Hematopoietic multipotent progenitor cell treated with erythropoietin and hydrocortisone succinate and interleukin-3 and kit ligand, for 4 days (in vitro differentiated cells): ENCODE results near the gene EPHB3.
A peak's percentile ranks its signal among the peaks of the same experiment; 100 is the strongest.

Experiments used
- DNase-seq: peaks from one replicate; pipeline ENCODE4 v3.0.0-alpha.2; 2015

EPHB3 gene

GRCh38 chr3:184564685-184565385, 3.2 kb downstream of the EPHB3 start:
- no peak for DNase-seq

GRCh38 chr3:184565421-184566211, 4.0 kb downstream of the EPHB3 start:
- DNase-seq, result no peak

- no peak for DNase-seq
Observed at GRCh38 chr3:184566441-184567414, 5.1 kb downstream of the EPHB3 start.

- no peak for DNase-seq
Observed at GRCh38 chr3:184567946-184568559, 6.5 kb downstream of the EPHB3 start.

- no peak for DNase-seq
Observed at GRCh38 chr3:184568560-184568923, 7.0 kb downstream of the EPHB3 start.

- peak; percentile 29 for DNase-seq
Observed at GRCh38 chr3:184568924-184569829, 7.6 kb downstream of the EPHB3 start.

GRCh38 chr3:184570035-184570434, 8.4 kb downstream of the EPHB3 start:
- DNase-seq, result no peak

- DNase-seq, result no peak
Observed at GRCh38 chr3:184570489-184570888, 8.9 kb downstream of the EPHB3 start.

- DNase-seq, result no peak
Observed at GRCh38 chr3:184571750-184572377, 10.3 kb downstream of the EPHB3 start.

- no peak for DNase-seq
Observed at GRCh38 chr3:184572633-184573270, 11.2 kb downstream of the EPHB3 start.

GRCh38 chr3:184574515-184575417, 13.2 kb downstream of the EPHB3 start:
- DNase-seq, result no peak

- no peak for DNase-seq
Observed at GRCh38 chr3:184575701-184576100, 14.1 kb downstream of the EPHB3 start.

- DNase-seq, result no peak
Observed at GRCh38 chr3:184576457-184577240, 15.1 kb downstream of the EPHB3 start.

GRCh38 chr3:184577546-184577945, 16.0 kb downstream of the EPHB3 start:
- no peak for DNase-seq

- DNase-seq, result no peak
Observed at GRCh38 chr3:184578218-184578617, 16.6 kb downstream of the EPHB3 start.

GRCh38 chr3:184578822-184579221, 17.2 kb downstream of the EPHB3 start:
- DNase-seq, result no peak

GRCh38 chr3:184579513-184579912, 17.9 kb downstream of the EPHB3 start:
- DNase-seq, result no peak

GRCh38 chr3:184580376-184580775, 18.8 kb downstream of the EPHB3 start:
- DNase-seq, result no peak
